Measurements from ENCODE around the gene MYH15. TPM values are rescaled to one million over a fixed set of nuclear protein-coding genes. Genes with fewer than 3 reads are reported as not detected.
A peak's percentile ranks its signal among the peaks of the same experiment; 100 is the strongest.

Gene MYH15
- total RNA-seq, 1 experiment from 2014 or later = 1.7 TPM

DNA sequence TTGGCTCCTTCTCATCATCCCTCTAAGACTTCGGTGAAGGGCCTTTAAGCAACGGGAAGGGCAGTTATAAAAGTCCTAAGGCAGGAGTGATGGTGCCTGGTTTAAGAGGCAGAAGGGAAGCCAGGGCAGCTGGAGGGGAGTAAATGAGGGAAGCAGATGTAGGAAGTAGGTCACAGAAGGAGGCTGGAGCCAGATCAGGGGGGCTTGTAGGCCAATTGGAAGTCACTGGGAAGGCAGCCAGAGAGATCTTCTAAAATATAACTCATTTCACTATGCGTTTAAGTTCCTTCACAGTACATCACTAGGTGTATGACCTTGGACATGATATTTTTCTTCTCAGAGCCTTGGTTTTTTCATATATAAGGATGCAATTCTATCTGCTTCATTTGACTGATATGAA is 94.7 kb downstream of the MYH15 start:
- no peak for DNase-seq (ENCODE audit: low spot score)

DNA sequence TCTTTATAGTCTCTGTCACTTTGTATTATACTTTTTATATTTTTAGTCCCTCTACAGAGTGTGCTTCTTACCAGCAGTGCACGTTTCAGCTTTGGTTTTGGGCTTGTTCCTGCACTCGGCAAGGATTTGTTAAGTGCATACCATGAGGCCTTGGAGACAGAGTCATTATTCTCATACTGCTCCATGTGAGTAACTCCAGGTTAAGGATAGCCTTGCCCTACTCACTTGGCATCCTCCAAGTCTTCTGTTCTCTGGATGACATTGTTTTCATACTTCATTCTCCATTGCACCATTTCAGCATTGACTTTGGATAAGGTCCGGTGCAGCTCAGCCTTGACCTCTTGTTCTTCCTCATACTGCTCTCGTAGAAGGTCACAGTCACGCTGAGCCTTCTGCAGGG is 96.4 kb downstream of the MYH15 start:
- DNase-seq (ENCODE audit: low spot score) = no peak

DNA sequence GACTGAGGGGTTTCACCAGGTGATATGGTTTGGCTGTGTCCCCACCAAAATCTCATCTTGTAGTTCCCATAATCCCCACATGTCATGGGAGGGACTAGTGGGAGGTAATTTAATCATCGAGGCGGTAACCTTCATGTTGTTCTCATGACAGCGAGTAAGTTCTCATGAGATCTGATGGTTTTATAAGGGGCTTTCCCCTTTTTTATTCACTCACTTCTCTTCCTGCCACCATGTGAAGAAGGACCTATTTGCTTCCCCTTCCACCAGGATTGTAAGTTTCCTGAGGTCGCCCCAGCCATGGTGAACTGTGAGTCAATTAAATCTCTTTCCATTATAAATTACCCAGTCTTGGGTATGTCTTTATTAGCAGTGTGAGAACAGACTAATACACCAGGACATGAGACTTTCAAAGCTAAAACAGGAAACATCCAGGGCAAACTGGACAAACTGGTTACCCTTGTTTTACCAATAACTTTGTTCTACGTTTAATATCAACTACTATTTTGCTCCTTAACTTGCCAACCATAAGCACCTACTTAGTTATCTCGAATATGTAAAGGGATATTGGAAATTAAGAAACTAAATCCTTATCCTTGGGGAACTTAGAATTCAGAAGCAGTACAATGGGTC is 98.2 kb downstream of the MYH15 start:
- DNase-seq (ENCODE audit: low spot score) = no peak

DNA sequence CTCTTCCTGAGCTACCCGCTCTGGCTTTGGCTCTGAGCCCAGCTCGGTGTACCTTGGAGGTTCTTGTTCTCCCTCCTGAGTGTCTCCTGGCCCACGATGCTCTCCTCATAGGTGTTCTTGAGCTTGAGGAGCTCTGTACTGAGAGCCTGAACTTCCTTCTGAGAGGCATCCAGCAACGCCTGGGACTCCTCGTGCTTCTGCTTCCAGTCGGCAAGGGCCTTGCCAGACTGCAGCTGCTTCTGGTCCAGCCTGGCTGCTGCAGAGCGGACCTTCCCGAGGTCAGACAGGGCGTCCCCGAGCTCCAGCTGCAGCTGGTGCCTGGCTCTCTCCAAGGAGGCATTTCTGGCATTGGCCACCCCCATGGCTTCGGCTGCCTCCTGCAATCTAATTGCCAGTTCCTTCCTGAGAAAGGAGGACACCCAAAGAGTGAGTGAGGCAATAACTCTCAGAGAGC is 99.8 kb downstream of the MYH15 start:
- no peak for DNase-seq (ENCODE audit: low spot score)

DNA sequence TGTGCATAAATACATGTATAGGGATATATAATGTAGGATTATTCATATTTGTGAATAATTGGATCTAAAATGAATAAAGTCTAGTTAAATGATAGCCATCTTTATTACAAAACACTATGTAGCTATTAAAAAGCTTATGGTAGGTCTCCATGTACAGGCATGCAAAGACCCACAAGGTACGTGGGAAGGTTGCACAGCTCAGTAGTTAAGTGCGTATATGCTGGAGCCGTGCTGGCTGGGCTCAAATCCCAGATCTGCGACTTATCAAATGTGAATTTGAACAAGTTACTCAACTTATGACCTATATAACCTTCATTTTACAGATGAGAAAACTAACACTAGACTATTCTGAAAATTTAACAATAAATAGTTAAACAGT is 100.6 kb downstream of the MYH15 start:
- no peak for DNase-seq (ENCODE audit: low spot score)

GRCh38 chr3:108408883-108409799 is 101.3 kb downstream of the MYH15 start:
- no peak for DNase-seq (ENCODE audit: low spot score)

GRCh38 chr3:108407886-108408285 is 102.5 kb downstream of the MYH15 start:
- DNase-seq (ENCODE audit: low spot score) = no peak

DNA sequence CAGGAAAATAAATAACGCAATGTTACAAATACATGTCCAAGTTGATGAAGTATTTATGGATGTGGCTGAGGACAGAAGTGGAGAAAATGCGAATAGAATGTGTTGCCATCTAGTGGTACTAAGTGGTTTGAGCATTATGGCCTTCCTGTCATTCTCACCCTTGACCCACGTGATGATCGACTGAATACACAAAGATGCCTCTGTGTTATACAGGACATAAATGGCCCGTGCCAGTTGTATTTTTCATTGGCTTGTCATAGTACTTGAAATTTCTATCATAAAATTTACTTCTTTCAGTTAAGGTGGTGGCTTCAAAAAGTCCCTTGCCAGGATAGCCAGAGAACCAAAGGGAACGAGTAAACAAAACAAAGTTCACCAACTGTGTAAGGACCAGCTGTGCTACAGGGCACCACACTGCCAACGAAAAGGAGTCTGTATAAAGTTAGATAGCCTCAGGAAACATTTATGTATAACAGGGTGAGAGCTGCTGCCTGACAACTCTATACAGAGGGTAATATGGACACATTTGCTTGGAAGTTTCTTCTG is 103.7 kb downstream of the MYH15 start:
- DNase-seq (ENCODE audit: low spot score) = peak; percentile 80

DNA sequence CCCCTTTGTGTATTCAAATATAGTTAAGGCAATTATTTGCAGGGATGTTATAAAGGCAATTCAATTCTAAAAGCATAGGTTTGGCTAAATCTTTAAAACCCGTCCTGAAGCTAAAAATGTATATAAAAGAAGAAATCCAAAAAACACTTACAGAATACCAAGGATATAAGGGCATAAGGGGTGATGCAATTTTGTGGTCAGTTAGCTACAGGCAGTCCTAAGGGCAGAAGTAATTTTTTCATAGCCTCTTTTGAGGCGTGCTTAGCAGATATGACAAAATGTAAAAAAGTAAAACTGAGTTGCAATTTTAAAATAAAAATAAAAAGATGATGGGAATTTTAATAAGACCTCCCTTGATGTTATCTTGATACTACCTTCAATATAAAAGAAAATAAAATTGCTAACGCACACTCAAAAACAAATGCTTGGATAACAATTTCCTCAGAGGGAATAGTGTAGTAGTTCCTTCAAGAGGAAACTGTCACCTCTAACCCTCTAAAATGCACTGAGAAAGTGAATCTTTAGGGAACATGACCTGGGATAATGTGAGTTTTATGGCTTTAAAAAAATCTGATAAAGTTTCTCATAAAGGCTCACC is 104.2 kb downstream of the MYH15 start:
- DNase-seq (ENCODE audit: low spot score) = no peak

DNA sequence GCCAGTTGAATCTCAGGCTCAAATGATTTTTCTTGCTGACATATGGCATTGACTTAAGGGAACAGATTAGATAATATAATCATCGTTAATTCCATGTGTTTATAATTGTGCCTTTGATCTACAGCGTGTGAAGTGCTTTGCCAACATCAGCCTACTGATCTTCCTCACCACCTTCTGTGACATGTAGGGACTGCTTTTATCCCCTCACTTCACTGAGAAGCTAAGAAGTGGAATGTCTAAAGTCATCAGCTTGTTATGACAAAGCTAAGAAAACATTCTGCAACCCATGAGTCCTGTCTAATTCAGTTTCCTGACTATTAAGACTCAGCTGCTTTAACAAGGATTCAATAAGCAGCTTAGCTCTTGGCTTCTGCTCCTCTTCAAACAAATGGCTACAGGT is 106.0 kb downstream of the MYH15 start:
- DNase-seq (ENCODE audit: low spot score) = no peak

DNA sequence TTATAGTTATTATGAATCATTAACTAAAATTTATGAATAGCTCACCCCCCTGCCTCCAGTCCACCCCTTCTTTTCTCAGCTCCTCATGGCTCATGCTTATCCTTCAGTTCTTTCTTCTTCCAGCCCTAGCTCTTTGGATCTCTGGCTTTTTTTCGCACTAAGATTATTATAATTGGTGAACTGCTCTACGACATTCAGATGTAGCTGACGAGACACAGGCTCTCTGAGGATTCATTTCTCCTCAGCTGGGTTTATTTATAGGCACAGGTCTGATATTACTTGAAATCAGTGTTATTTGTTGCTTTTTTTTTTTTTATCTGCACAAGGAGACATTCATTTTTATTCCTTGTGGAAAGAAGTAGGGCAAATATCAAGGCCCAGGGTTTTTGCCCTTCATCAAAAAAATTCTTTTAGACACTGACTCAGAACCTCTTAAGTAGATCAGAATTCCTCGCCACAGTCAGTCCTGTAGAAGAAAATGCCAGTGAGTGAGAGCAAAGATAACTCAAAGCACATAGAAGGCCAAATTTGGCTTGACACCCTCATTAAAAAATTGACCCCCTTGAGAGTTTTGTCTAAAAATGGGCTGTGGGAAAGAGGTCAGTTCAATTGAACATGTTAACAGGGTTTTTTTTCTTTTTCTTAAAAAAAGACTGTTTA is 106.6 kb downstream of the MYH15 start:
- DNase-seq (ENCODE audit: low spot score) = no peak

DNA sequence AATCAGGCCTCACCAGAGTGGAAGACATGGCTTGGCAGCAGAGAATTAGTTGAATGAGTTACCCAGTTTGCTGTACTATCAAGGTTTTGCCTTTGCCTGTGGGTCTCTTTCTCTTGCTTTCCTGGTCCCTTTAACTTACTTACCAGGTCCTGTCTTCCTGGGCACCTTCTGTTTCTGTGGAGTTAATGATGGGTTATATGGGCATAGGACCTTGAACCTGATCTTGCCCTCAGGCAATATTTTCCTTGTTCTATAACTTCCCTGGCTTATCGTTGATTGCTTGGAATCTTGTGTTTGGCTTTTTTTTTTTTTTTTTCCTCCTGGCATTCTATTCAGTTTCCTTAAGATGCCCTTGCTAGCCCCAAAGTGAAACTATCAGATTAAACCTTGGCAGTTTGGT is 107.2 kb downstream of the MYH15 start:
- DNase-seq (ENCODE audit: low spot score) = no peak

GRCh38 chr3:108401836-108402235 is 108.6 kb downstream of the MYH15 start:
- DNase-seq (ENCODE audit: low spot score) = no peak

GRCh38 chr3:108398510-108398909 is 111.9 kb downstream of the MYH15 start:
- DNase-seq (ENCODE audit: low spot score) = no peak

GRCh38 chr3:108396336-108396735 is 114.1 kb downstream of the MYH15 start:
- DNase-seq (ENCODE audit: low spot score) = no peak

- DNase-seq (ENCODE audit: low spot score) = no peak
Observed at GRCh38 chr3:108394563-108394962, 115.8 kb downstream of the MYH15 start.

DNA sequence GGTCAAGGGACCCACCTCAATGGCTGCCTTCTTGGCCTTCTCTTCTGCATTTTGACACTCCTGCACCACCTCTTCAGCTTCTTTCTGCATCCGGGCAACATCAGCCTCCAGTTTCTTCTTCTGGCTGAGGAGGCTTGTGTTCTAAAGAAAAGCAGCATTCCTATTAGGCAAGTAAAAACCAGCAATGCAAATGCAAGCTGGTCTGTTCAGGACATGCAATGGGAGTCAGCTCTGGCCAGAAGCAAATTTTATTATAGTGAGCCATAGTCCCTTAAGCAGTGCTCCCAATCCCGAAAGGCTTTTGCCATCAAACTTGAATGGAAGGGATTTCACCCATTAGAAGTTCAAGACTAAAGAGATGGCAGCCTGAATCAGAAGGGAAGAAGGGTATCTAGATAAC is 116.4 kb downstream of the MYH15 start:
- no peak for DNase-seq (ENCODE audit: low spot score)

DNA sequence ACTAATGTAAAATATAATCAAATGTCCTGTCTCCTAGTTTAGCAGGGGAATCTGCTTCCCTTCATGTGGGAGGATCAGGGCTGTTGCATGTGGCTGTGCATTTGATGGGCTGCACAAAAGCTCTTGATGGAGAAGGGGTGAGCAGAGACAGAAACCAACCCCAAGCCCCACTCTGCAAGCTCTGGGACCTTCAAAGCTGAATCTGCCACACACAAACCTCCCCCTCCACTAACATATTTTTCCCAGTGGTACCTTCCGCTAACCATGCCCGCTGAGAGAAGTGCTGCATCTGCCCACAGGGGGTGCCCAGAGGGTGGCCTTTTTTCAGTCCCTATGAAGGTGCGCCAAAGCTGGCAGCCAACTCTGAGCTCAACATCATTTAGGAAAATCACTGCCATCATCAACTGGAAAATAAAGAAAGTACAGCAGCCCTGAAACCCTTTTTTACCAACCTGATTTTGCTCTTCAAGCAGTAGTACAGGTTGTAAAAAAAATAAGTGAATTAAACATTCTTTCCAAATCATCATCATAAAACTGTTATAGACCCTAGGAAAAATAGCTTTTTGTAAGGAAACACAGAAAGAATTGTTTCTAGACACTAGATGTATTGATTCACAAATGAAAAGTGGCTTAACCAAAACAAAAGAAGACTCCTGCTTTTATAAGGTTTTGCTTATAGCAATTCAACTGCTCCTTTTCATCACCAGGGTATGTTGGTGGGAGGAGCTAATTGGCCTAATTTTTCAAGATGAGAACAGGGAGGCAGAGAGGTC is 117.1 kb downstream of the MYH15 start:
- DNase-seq (ENCODE audit: low spot score) = no peak

DNA sequence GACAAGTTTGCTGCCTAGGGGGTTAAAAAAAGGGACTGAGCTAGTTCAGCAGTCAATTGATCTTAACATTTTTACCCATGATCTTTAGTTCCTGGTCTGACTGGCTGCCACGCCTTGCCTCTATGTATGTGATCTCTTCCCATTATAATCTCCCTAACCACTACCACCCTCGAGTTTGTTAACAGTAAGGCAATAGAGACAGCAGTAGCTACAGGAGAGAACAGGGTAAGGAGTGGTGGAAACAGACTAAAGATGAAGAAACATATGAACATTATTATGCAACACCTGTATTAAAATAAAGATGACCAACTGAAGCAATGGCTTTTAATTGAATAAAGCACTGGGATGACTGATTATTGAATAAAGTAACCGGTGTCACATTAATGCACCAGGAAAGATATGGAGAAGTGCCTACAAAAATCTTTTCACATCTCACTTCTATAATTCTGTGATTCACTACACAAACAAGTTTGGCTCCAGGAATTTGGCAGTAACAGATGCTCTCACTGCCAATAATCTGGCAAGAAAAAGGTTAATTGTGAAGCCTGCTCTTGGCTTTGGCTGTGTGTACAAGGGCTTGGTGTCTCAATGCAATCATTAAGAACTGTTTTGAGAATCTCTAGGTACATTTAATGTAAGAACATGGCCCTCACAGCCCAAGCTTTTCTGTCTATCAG is 118.3 kb downstream of the MYH15 start:
- no peak for DNase-seq (ENCODE audit: low spot score)

- DNase-seq (ENCODE audit: low spot score) = no peak
Observed at GRCh38 chr3:108389372-108389771, 121.0 kb downstream of the MYH15 start.

All from A172 (cell line).